MM.1S (cell line): ENCODE results near the gene WFIKKN1.

ENCODE experiments used
- CTCF ChIP-seq: fragments of 300-600 bp; sonication (generic); IDR thresholded peaks from 2 replicates; pipeline ENCODE4 v1.5.1; 2016; ENCODE audit warnings: antibody characterized with exemption, low read length, mixed read lengths
- EZH2 ChIP-seq: fragments of 300-600 bp; sonication (generic); optimal IDR thresholded peaks from 2 replicates; pipeline ENCODE3; 2017; ENCODE audit warnings: low read depth, mild to moderate bottlenecking, antibody characterized with exemption, low read length, mixed read lengths

GRCh38 chr16:635573-636205 is 4.9 kb downstream of the WFIKKN1 start:
- TF ChIP-seq CTCF (no peak), EZH2 (no peak)
